ENCODE results near the gene CYTH1.
A peak's percentile ranks its signal among the peaks of the same experiment; 100 is the strongest.

GRCh38 chr17:78735832-78736525 is 46.1 kb downstream of the CYTH1 start:
- TF ChIP-seq, protein P1, sequence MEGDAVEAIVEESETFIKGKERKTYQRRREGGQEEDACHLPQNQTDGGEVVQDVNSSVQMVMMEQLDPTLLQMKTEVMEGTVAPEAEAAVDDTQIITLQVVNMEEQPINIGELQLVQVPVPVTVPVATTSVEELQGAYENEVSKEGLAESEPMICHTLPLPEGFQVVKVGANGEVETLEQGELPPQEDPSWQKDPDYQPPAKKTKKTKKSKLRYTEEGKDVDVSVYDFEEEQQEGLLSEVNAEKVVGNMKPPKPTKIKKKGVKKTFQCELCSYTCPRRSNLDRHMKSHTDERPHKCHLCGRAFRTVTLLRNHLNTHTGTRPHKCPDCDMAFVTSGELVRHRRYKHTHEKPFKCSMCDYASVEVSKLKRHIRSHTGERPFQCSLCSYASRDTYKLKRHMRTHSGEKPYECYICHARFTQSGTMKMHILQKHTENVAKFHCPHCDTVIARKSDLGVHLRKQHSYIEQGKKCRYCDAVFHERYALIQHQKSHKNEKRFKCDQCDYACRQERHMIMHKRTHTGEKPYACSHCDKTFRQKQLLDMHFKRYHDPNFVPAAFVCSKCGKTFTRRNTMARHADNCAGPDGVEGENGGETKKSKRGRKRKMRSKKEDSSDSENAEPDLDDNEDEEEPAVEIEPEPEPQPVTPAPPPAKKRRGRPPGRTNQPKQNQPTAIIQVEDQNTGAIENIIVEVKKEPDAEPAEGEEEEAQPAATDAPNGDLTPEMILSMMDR (IDR thresholded peaks at IDR 0.05): no peak
- peak; percentile 89 to 93 for TF ChIP-seq POLR2A (IDR thresholded peaks at IDR 0.05)

Measured in Peyer's patch (tissue), 4 donors.